Brain microvascular endothelial cell (primary cell): Measurements from ENCODE around the gene GREB1.

Source experiments
- DNase-seq: peaks from one replicate; pipeline ENCODE4 v3.0.0-alpha.2; 2020
- H3K27ac ChIP-seq: fragments of 250-450 bp; sonication (Bioruptor Pico); 2 replicates; pipeline ENCODE4 v1.5.1; 2020; ENCODE audit warnings: mild to moderate bottlenecking, moderate library complexity
- H3K27me3 ChIP-seq: fragments of 250-450 bp; sonication (Bioruptor Pico); replicated peaks from 2 replicates; pipeline ENCODE4 v1.5.1; 2020; ENCODE audit warnings: mild to moderate bottlenecking
- H3K36me3 ChIP-seq: fragments of 250-450 bp; sonication (Bioruptor Pico); replicated peaks from 2 replicates; pipeline ENCODE4 v1.5.1; 2020; ENCODE audit warnings: mild to moderate bottlenecking
- H3K4me3 ChIP-seq: 2 replicates; pipeline ENCODE4 v1.5.1; 2011; ENCODE audit warnings: low read depth, mild to moderate bottlenecking, control low read depth, low read length, moderate library complexity
- in situ Hi-C: cut with HindIII; loops from 2 replicates; pipeline ENCODE4 v1.10.0; 2017; ENCODE audit warnings: low sequenced_read_pairs, low pct_ligation_motif_present
- TF ChIP-seq, protein P1 (sequence below): IDR thresholded peaks from 2 replicates; pipeline ENCODE4 v1.5.1; 2011; ENCODE audit warnings: low read depth, mild to moderate bottlenecking, moderate library complexity, low read length, control low read depth, inconsistent platforms; ENCODE audit errors: missing control alignments

Gene GREB1

GRCh38 chr2:11662882-11663281 lies 129.0 kb downstream of the GREB1 start:
- TF ChIP-seq, protein P1, sequence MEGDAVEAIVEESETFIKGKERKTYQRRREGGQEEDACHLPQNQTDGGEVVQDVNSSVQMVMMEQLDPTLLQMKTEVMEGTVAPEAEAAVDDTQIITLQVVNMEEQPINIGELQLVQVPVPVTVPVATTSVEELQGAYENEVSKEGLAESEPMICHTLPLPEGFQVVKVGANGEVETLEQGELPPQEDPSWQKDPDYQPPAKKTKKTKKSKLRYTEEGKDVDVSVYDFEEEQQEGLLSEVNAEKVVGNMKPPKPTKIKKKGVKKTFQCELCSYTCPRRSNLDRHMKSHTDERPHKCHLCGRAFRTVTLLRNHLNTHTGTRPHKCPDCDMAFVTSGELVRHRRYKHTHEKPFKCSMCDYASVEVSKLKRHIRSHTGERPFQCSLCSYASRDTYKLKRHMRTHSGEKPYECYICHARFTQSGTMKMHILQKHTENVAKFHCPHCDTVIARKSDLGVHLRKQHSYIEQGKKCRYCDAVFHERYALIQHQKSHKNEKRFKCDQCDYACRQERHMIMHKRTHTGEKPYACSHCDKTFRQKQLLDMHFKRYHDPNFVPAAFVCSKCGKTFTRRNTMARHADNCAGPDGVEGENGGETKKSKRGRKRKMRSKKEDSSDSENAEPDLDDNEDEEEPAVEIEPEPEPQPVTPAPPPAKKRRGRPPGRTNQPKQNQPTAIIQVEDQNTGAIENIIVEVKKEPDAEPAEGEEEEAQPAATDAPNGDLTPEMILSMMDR = no peak

DNA sequence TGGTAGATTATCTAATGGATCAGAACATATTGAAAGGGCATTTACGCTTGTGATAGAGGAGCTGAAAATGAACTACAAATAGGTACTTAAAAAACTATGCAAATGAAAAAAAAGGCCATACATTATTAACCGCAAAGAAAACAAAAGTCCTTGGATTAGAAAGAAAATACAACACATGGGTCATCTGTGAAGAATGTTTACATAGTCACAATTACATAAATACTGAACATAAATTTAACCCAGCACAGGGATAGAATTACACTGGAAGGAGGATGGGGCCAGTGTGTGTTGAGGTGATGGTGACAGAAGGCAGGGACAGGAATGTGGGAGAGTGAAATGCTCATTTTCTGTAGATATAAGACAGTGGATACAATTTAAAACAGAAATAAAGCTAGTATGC lies 129.6 kb downstream of the GREB1 start:
- H3K36me3 ChIP-seq = no peaks in the 10 kb centered on the region
- H3K27ac ChIP-seq = no peak overlapping the region
- H3K4me3 ChIP-seq = no peak overlapping the region
- in situ Hi-C loops = no loop called here
- TF ChIP-seq, protein P1 = no peak
- peaks cover 11% of the 10 kb centered on the region for H3K27me3 ChIP-seq
- no peak for DNase-seq

More at GRCh38 chr2:11662882-11663281, 129.0 kb downstream of the GREB1 start:
- Histone ChIP-seq H3K36me3 (no peaks in the 10 kb centered on the region), H3K27ac (no peak overlapping the region), H3K4me3 (no peak overlapping the region), H3K27me3 (peaks cover 8% of the 10 kb centered on the region)
- DNase-seq = no peak
- in situ Hi-C loops = no loop called here

GRCh38 chr2:11665028-11665427 lies 131.2 kb downstream of the GREB1 start:
- H3K36me3 ChIP-seq = no peaks in the 10 kb centered on the region
- in situ Hi-C loops = no loop called here
- TF ChIP-seq, protein P1 = no peak
- peaks cover 15% of the 10 kb centered on the region for H3K27me3 ChIP-seq
- H3K27ac ChIP-seq = no peak overlapping the region
- no peak overlapping the region for H3K4me3 ChIP-seq
- no peak for DNase-seq

- no peaks in the 10 kb centered on the region for H3K36me3 ChIP-seq
- no peak overlapping the region for H3K4me3 ChIP-seq
- in situ Hi-C loops = no loop called here
- no peak for DNase-seq
- TF ChIP-seq, protein P1 = no peak
- peaks cover 11% of the 10 kb centered on the region for H3K27me3 ChIP-seq
- H3K27ac ChIP-seq = no peak overlapping the region
Observed at GRCh38 chr2:11665510-11666362, 131.9 kb downstream of the GREB1 start.

DNA sequence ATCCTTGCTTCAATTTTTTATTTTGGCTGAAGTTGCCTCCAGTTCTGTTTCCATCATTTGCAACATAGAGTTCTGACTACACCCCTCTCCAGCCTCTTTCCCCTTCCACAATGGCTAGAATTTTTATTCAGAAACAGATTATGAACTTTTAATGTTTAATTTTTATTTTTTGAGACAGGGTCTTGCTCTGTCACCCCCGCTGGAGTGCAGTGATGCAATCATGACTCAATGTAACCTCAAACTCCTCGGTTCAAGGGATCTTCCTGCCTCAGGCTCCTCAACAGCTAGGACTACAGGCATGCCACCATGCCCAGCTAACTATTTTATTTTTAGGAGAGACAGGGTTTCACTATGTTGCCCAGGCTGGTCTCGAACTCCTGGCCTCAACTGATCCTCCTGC lies 133.3 kb downstream of the GREB1 start:
- no peaks in the 10 kb centered on the region for H3K36me3 ChIP-seq
- peaks cover 10% of the 10 kb centered on the region for H3K27me3 ChIP-seq
- no peak for DNase-seq
- no peak overlapping the region for H3K4me3 ChIP-seq
- H3K27ac ChIP-seq = no peak overlapping the region
- in situ Hi-C loops = no loop called here
- TF ChIP-seq, protein P1 = no peak
